Ovary (tissue), 9 donors: ENCODE data around the gene RAPGEF4. TPM values are rescaled to one million over a fixed set of nuclear protein-coding genes. Genes with fewer than 3 reads are reported as not detected.

ENCODE experiments used
- DNase-seq, 5 donors: peaks; one replicate each; pipeline ENCODE4 v3.0.0-alpha.2; 2019 to 2020
- H3K27ac ChIP-seq, 2 donors: fragments of 200-600 bp; one replicate each; pipeline versions ENCODE4 v1.5.1 to v1.8.0; 2019 to 2022
- H3K27me3 ChIP-seq: fragments of 200-600 bp; one replicate; pipeline ENCODE4 v1.8.0; 2022
- H3K36me3 ChIP-seq: fragments of 200-600 bp; sonication (generic); one replicate; pipeline ENCODE4 v1.5.1; 2019
- H3K4me1 ChIP-seq: one replicate; pipeline ENCODE4 v1.8.1; 2013; ENCODE audit warnings: mild to moderate bottlenecking, moderate library complexity; ENCODE audit not compliant: insufficient read depth
- H3K4me3 ChIP-seq: fragments of 200-600 bp; sonication (generic); one replicate; pipeline ENCODE4 v1.5.1; 2017
- H3K9me3 ChIP-seq, 2 donors: fragments of 200-600 bp in 1 of 2; sonication (generic) in 1 of 2; one replicate each; pipeline versions ENCODE4 v1.5.1 to v1.8.1; 2013 to 2019; ENCODE audit warnings: mild to moderate bottlenecking in 1 of 2, moderate library complexity in 1 of 2
- CTCF ChIP-seq, 3 donors: fragments of 450-650 bp in 2 of 3; fragments of 200-600 bp in 1 of 3; IDR thresholded peaks; one replicate each; pipeline versions ENCODE4 v1.5.1 to v1.8.0; 2016 to 2022; ENCODE audit warnings: antibody characterized with exemption in 3 of 3, mild to moderate bottlenecking in 1 of 3
- EP300 ChIP-seq: sonication (generic); formaldehyde crosslinking; IDR thresholded peaks from one replicate; pipeline ENCODE4 v1.6.1; 2017; ENCODE audit warnings: antibody characterized with exemption
- POLR2A ChIP-seq: fragments of 450-650 bp; IDR thresholded peaks from one replicate; pipeline ENCODE4 v1.6.1; 2017; ENCODE audit warnings: antibody characterized with exemption, mild to moderate bottlenecking, moderate library complexity
- WGBS, 3 donors: extraction: QIAGEN DNeasy Blood & Tissue Kit in 1 of 3; methylation state at CpG; one replicate each; pipeline versions ENCODE4 v1.1.5 to v1.1.7; 2013 to 2017; 5-methylcytosine and 5-hydroxymethylcytosine counted together
- intact Hi-C, 4 donors: fragments of 100-400 bp; cut with DNase I; formaldehyde crosslinking; loops; one replicate each; pipeline versions ENCODE4 v1.11.0 to v1.15.1; 2022 to 2023
- polyA plus RNA-seq, 2 donors: library from polyadenylated mRNA; stranded (reverse); fragments of 200-250 nt in 1 of 2; fragments of 350-450 nt in 1 of 2; fragmentation: Illumina TruSeq in 1 of 2; extraction: RNeasy Lipid Tissue Mini Kit (QIAGEN cat#74804) in 1 of 2; gene quantifications; one replicate each; pipeline ENCODE4 v1.2.3, GENCODE V29; 2013 to 2014
- total RNA-seq, 7 donors: library from RNA; depleted of rRNA in 2 of 7; stranded (reverse); fragments of >200 nt in 2 of 7; fragmentation: NEBNext Ultra II Directional in 3 of 7; extraction: Animal tissue kit (Norgen Biotek cat#: 25700) in 3 of 7; gene quantifications; one replicate each; pipeline versions ENCODE4 v1.1.0 to v1.2.4, GENCODE V29; 2016 to 2023
- donor health status: DM: no; HTN: no; CAD: no; lungs with moderate emphysema.
- donor health status: DM: no; HTN: no; CAD: no.
- donor health status: Bipolar disorder and iron deficiency.
- donor health status: DM: yes; HTN: yes; CAD: no.
- donor health status: DM: no; HTN: no; CAD: no.
- donor health status: DM: yes; HTN: yes; CAD: no.

The RAPGEF4 gene
- total and polyA plus RNA-seq, 9 donors, result 6.8 to 24.6 (median 8.3) TPM

DNA sequence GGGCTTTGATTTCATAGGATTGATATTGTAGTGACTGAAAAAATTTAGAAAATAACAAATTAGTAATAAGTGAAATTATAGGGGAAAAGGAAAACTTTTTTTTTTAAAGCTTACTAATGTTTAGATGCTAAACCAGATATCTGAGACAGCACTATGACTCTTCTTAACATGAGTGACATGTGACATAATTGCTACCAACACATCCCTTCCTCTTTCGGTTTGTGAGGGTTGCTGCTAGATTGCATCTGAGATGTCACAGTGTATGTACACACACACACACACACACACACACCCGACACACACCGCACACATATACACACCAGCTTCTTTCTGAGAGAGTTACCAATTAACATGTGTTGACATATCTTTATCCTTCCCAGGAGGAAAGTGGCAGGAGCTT, 18.0 kb downstream of the RAPGEF4 start:
- H3K27ac ChIP-seq, result no peak overlapping the region
- H3K4me3 ChIP-seq, result no peak overlapping the region
- WGBS, 3 donors, result 79 to 89% (median 84%) methylated on average over 3 of the region's 3 CpGs
- no peaks in the 10 kb centered on the region for H3K27me3 ChIP-seq
- TF ChIP-seq POLR2A, result no peak
- peaks cover 0 to 6% of the 10 kb centered on the region in 2 donors for H3K9me3 ChIP-seq
- no peak for DNase-seq
- intact Hi-C loops, result no loop called here
- no peaks in the 10 kb centered on the region for H3K36me3 ChIP-seq
- no peaks in the 10 kb centered on the region for H3K4me1 ChIP-seq

GRCh38 chr2:172759441-172759840, 23.8 kb downstream of the RAPGEF4 start:
- peaks cover 0 to 6% of the 10 kb centered on the region in 2 donors for H3K9me3 ChIP-seq
- H3K4me3 ChIP-seq, result no peak overlapping the region
- no peak for TF ChIP-seq CTCF (IDR thresholded peaks at IDR 0.05)
- TF ChIP-seq POLR2A, result no peak
- no peak for TF ChIP-seq EP300
- no peaks in the 10 kb centered on the region for H3K27me3 ChIP-seq
- H3K4me1 ChIP-seq, result no peaks in the 10 kb centered on the region
- no peak for DNase-seq
- intact Hi-C loops, result no loop called here
- H3K36me3 ChIP-seq, result no peaks in the 10 kb centered on the region
- WGBS, 3 donors, result 89 to 98% (median 93%) methylated on average over 2 of the region's 2 CpGs
- no peak overlapping the region for H3K27ac ChIP-seq

DNA sequence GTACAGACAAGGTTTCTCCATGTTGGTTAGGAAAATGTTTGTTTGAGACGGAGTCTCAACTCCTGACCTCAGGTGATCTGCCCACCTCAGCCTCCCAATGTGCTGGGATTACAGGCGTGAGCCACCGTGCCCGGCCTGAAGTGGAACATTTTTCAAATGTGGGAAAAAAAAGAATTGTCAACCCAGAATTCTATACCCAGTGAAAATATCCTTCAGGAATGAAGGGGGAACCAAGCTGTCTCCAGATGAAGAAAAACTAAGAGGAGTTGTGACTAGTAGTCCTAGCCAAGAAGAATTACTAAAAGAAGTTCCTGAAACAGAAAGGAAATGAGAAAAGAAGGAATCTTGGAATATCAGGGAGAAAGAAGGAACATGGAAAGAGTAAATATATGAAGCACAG, 25.7 kb downstream of the RAPGEF4 start:
- 96 to 98% (median 98%) methylated on average over 4 of the region's 4 CpGs for WGBS, 3 donors
- H3K9me3 ChIP-seq, result peaks cover 0 to 3% of the 10 kb centered on the region in 2 donors
- intact Hi-C loops, result no loop called here
- no peaks in the 10 kb centered on the region for H3K4me1 ChIP-seq
- no peak for TF ChIP-seq POLR2A
- no peak for TF ChIP-seq EP300
- no peak for TF ChIP-seq CTCF (IDR thresholded peaks at IDR 0.05)
- no peak for DNase-seq
- H3K27me3 ChIP-seq, result no peaks in the 10 kb centered on the region
- no peak overlapping the region for H3K27ac ChIP-seq
- H3K4me3 ChIP-seq, result no peak overlapping the region
- H3K36me3 ChIP-seq, result no peaks in the 10 kb centered on the region

DNA sequence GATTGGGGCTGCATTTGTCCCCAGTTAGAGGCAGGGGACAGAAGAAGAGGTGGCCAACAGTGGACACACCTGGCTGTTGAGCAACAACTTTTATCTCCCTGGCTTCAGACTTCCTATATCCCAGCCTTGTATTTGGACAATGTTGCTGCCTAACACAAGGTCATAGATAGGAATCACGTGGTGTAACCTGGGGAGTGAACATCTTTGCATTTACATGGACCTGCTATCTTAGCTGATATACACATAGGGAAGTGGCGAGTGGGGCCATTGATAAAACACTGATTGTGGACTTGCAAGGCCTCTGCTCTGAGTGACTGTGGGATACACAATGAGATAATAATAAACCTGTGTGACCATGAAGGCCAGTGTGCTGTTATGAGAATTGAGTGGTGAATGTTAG, 26.9 kb downstream of the RAPGEF4 start:
- H3K4me1 ChIP-seq, result no peaks in the 10 kb centered on the region
- H3K36me3 ChIP-seq, result no peaks in the 10 kb centered on the region
- no peak for DNase-seq
- H3K9me3 ChIP-seq, result no peaks in the 10 kb centered on the region
- TF ChIP-seq CTCF (IDR thresholded peaks at IDR 0.05) (no peak), POLR2A (no peak), EP300 (no peak)
- no peaks in the 10 kb centered on the region for H3K27me3 ChIP-seq
- no peak overlapping the region for H3K4me3 ChIP-seq
- intact Hi-C loops, result no loop called here
- no peak overlapping the region for H3K27ac ChIP-seq
- 67 to 79% (median 77%) methylated on average over 2 of the region's 2 CpGs for WGBS, 3 donors

- no peaks in the 10 kb centered on the region for H3K27me3 ChIP-seq
- WGBS, 3 donors, result 84 to 88% (median 87%) methylated on average over 2 of the region's 2 CpGs
- H3K27ac ChIP-seq, result no peak overlapping the region
- no peaks in the 10 kb centered on the region for H3K4me1 ChIP-seq
- H3K9me3 ChIP-seq, result no peaks in the 10 kb centered on the region
- TF ChIP-seq EP300 (no peak), CTCF (IDR thresholded peaks at IDR 0.05) (no peak)
- H3K36me3 ChIP-seq, result no peaks in the 10 kb centered on the region
- intact Hi-C loops, result no loop called here
- no peak for DNase-seq
- no peak overlapping the region for H3K4me3 ChIP-seq
Measured at GRCh38 chr2:172763079-172763478, 27.4 kb downstream of the RAPGEF4 start.
